Thyroid gland (tissue), 4 donors: ENCODE measurements around the gene CRYGC.

Experiments
- POLR2A ChIP-seq, 2 donors: fragments of 450-650 bp; IDR thresholded peaks; one replicate each; pipeline ENCODE4 v1.6.1; 2017; ENCODE audit warnings: antibody characterized with exemption in 2 of 2, mild to moderate bottlenecking in 2 of 2, moderate library complexity in 1 of 2
- TF ChIP-seq, protein P1 (sequence below), 6 experiments: fragments of 200-600 bp in 3 of 6; fragments of 450-650 bp in 3 of 6; sonication (generic) in 3 of 6; IDR thresholded peaks; one replicate each; pipeline ENCODE4 v1.5.1; 2016 to 2019; ENCODE audit warnings: antibody characterized with exemption in 6 of 6, mild to moderate bottlenecking in 2 of 6, inconsistent platforms in 1 of 6, moderate library complexity in 1 of 6

DNA sequence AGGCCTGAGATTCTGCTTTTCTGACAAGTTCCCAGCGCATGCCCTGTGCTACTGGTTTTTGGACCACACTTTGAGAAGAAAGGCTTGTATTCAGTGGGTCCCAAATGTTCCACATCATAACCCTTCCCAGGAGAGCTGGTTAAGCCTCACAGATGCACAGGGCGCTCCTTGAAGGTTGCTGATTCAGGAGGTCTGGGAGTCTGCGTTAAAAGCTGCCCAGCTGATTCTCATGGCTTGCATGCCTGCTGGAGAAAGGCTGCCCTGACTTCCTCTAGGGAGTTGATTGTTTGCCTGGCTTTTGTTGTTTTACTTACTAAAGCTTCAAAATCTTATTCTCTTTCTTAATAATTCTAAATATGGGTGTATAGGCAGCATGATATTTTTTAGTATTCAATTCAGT, 26.0 kb downstream of the CRYGC start:
- TF ChIP-seq, protein P1, sequence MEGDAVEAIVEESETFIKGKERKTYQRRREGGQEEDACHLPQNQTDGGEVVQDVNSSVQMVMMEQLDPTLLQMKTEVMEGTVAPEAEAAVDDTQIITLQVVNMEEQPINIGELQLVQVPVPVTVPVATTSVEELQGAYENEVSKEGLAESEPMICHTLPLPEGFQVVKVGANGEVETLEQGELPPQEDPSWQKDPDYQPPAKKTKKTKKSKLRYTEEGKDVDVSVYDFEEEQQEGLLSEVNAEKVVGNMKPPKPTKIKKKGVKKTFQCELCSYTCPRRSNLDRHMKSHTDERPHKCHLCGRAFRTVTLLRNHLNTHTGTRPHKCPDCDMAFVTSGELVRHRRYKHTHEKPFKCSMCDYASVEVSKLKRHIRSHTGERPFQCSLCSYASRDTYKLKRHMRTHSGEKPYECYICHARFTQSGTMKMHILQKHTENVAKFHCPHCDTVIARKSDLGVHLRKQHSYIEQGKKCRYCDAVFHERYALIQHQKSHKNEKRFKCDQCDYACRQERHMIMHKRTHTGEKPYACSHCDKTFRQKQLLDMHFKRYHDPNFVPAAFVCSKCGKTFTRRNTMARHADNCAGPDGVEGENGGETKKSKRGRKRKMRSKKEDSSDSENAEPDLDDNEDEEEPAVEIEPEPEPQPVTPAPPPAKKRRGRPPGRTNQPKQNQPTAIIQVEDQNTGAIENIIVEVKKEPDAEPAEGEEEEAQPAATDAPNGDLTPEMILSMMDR (IDR thresholded peaks at IDR 0.05), result no peak
- no peak for TF ChIP-seq POLR2A (IDR thresholded peaks at IDR 0.05)
